Measurements from ENCODE around the gene NFIX. TPM values are rescaled to one million over a fixed set of nuclear protein-coding genes. Genes with fewer than 3 reads are reported as not detected.

Gene NFIX
- total RNA-seq, 1 donor from 2014 or later, result 118 TPM

- H3K4me1 ChIP-seq, result peaks cover 100% of the 10 kb centered on the region
- no peaks in the 10 kb centered on the region for H3K36me3 ChIP-seq
- DNase-seq, result no peak
- no peak overlapping the region for H3K4me3 ChIP-seq
- intact Hi-C loops (cut with micrococcal nuclease), result no loop called here
- no peaks in the 10 kb centered on the region for H3K27me3 ChIP-seq (ENCODE audit: low read depth)
- TF ChIP-seq, protein P1, sequence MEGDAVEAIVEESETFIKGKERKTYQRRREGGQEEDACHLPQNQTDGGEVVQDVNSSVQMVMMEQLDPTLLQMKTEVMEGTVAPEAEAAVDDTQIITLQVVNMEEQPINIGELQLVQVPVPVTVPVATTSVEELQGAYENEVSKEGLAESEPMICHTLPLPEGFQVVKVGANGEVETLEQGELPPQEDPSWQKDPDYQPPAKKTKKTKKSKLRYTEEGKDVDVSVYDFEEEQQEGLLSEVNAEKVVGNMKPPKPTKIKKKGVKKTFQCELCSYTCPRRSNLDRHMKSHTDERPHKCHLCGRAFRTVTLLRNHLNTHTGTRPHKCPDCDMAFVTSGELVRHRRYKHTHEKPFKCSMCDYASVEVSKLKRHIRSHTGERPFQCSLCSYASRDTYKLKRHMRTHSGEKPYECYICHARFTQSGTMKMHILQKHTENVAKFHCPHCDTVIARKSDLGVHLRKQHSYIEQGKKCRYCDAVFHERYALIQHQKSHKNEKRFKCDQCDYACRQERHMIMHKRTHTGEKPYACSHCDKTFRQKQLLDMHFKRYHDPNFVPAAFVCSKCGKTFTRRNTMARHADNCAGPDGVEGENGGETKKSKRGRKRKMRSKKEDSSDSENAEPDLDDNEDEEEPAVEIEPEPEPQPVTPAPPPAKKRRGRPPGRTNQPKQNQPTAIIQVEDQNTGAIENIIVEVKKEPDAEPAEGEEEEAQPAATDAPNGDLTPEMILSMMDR (IDR thresholded peaks at IDR 0.05; ENCODE audit: borderline replicate concordance), result no peak
- peak overlapping the region; percentile 94 for H3K27ac ChIP-seq (replicated peaks)
- H3K9me3 ChIP-seq (replicated peaks), result no peaks in the 10 kb centered on the region
Observed at GRCh38 chr19:13039211-13039789, 44.0 kb downstream of the NFIX start.

DNA sequence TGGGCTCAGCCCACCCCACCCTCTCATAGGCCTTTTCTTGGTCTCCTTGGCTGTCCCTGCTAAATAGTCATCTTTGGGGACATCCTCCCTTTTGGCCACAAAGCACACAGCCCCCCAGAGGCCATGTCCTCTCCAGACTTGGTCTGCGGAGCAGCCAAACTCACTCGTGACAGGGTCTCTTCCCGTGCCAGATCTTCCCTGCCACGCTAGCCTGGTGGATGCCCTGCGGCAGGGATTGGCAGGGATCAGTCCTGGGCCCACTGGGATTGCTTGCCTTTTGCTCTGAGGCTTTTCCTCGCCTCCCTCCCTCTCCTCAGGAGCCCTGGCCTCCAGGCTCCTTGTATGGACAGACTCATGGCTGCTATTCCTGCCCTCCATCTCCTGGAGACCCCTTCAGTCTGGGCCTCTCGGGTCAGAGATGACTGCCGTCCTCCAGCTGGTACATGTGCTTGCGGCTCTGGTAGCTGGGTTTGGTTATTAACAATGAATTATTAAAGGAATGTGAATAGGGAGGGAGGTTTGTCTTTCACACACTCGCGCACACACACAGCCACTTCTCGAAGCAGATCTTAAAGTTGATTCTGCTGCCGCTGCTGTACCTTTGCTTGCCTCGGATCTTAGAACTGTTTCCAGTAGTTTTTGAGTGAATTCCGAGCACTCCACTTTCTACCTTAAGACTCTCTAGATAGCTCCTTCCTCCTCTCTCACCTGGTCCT, 45.1 kb downstream of the NFIX start:
- Histone ChIP-seq H3K36me3 (no peaks in the 10 kb centered on the region), H3K4me1 (peaks cover 100% of the 10 kb centered on the region), H3K27ac (replicated peaks) (peak overlapping the region; percentile 94), H3K9me3 (replicated peaks) (no peaks in the 10 kb centered on the region), H3K4me3 (no peak overlapping the region), H3K27me3 (ENCODE audit: low read depth) (no peaks in the 10 kb centered on the region)
- no peak for DNase-seq
- intact Hi-C loops (cut with micrococcal nuclease), result no loop called here
- TF ChIP-seq, protein P1 (IDR thresholded peaks at IDR 0.05; ENCODE audit: borderline replicate concordance), result no peak

- Histone ChIP-seq H3K27ac (replicated peaks) (peak overlapping the region; percentile 94), H3K4me3 (no peak overlapping the region), H3K36me3 (no peaks in the 10 kb centered on the region), H3K9me3 (replicated peaks) (no peaks in the 10 kb centered on the region), H3K4me1 (peaks cover 100% of the 10 kb centered on the region), H3K27me3 (ENCODE audit: low read depth) (no peaks in the 10 kb centered on the region)
- intact Hi-C loops (cut with micrococcal nuclease), result no loop called here
- TF ChIP-seq, protein P1 (IDR thresholded peaks at IDR 0.05; ENCODE audit: borderline replicate concordance), result no peak
- no peak for DNase-seq
Observed at GRCh38 chr19:13040948-13041292, 45.6 kb downstream of the NFIX start.

DNA sequence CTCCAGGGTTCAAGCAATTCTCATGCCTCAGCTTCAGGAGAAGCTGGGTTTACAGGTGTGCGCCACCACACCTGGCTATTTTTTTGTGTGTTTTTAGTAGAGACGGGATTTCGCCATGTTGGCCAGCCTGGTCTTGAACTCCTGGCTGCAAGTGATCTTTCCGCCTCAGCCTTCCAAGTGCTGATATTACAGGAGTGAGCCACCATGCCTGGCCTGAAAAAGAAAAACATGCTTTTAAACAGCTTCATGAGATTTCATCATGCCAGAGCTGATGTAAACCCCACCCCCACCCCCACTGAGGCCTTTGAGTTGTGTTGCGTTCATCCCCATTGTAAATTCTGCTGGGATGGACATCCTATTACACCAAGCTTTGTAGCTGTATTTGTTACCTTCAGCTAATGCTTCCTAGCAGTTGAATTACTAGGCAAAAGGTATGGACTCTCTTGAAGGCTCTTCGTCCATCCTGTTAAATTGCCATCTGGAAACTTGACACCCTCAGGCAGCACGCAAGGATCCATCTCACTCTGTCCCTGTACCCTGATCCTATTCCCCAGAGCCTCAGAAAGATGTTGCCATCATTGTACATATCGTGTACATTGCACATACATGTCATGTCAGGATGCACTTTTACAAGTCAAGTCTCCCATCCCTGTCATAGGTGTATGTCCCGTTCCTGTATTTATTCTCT, 47.3 kb downstream of the NFIX start:
- Histone ChIP-seq H3K9me3 (replicated peaks) (no peaks in the 10 kb centered on the region), H3K36me3 (no peaks in the 10 kb centered on the region), H3K4me1 (peaks cover 100% of the 10 kb centered on the region), H3K4me3 (no peak overlapping the region), H3K27ac (replicated peaks) (peak overlapping the region; percentile 23), H3K27me3 (ENCODE audit: low read depth) (no peaks in the 10 kb centered on the region)
- intact Hi-C loops (cut with micrococcal nuclease), result no loop called here
- DNase-seq, result no peak
- TF ChIP-seq, protein P1 (IDR thresholded peaks at IDR 0.05; ENCODE audit: borderline replicate concordance), result no peak

GRCh38 chr19:13043285-13043684, 48.0 kb downstream of the NFIX start:
- intact Hi-C loops (cut with micrococcal nuclease), result no loop called here
- H3K9me3 ChIP-seq (replicated peaks), result no peaks in the 10 kb centered on the region
- H3K27ac ChIP-seq (replicated peaks), result peak overlapping the region; percentile 57
- no peaks in the 10 kb centered on the region for H3K27me3 ChIP-seq (ENCODE audit: low read depth)
- no peak for DNase-seq
- H3K4me3 ChIP-seq, result no peak overlapping the region
- no peaks in the 10 kb centered on the region for H3K36me3 ChIP-seq
- peaks cover 100% of the 10 kb centered on the region for H3K4me1 ChIP-seq
- TF ChIP-seq, protein P1 (IDR thresholded peaks at IDR 0.05; ENCODE audit: borderline replicate concordance), result no peak

Measured in left ventricle myocardium inferior (tissue), 1 donor.